Endothelial cell of umbilical vein (primary cell): ENCODE results near the gene CHID1. TPM values are rescaled to one million over a fixed set of nuclear protein-coding genes. Genes with fewer than 3 reads are reported as not detected.

Source experiments
- BruUV-seq: library from RNA; stranded (reverse); fragments of 400-500 nt; replicated peaks from 2 replicates; lab custom pipeline; 2021; lab: Mats Ljungman, UMichigan
- CTCF ChIA-PET: fragments of 300-600, 350-600 bp; sonication (Branson Sonifier 250); formaldehyde crosslinking; loops from one replicate; lab custom pipeline; 2021; ENCODE audit warnings: antibody characterized with exemption, inconsistent platforms; lab: Charles Lee
- POLR2A ChIA-PET: fragments of 300-600, 350-600 bp; sonication (Branson Sonifier 250); formaldehyde crosslinking; loops from one replicate; lab custom pipeline; 2021; ENCODE audit warnings: antibody characterized with exemption, inconsistent platforms; lab: Charles Lee
- DNase-seq: peaks from one replicate; pipeline ENCODE4 v3.0.0-alpha.2; 2011; ENCODE audit warnings: low read depth, low spot score
- FAIRE-seq: peaks from 2 replicates; lab custom pipeline; 2011; peaks lifted over from hg19 to GRCh38; lab: Jason Lieb, UNC
- H2AFZ ChIP-seq: 2 replicates; pipeline ENCODE4 v1.6.0; 2012; ENCODE audit warnings: low read depth, low read length, control low read depth, inconsistent platforms
- H3K27ac ChIP-seq: 2 replicates; pipeline ENCODE4 v1.5.1; 2011; ENCODE audit warnings: low read depth, mild to moderate bottlenecking, control low read depth, low read length, moderate library complexity; ENCODE audit not compliant: insufficient read depth
- H3K27me3 ChIP-seq, 2 experiments: 2 replicates each; pipeline versions ENCODE4 v1.6.0 to v1.6.1; 2011; ENCODE audit warnings: low read length in 2 of 2, mixed read lengths in 1 of 2; ENCODE audit not compliant: control insufficient read depth in 2 of 2, insufficient read depth in 2 of 2
- H3K36me3 ChIP-seq, 2 experiments: 2 replicates in 1 of 2; 3 replicates in 1 of 2; pipeline ENCODE4 v1.5.1; 2011; ENCODE audit warnings: low read length in 2 of 2, mild to moderate bottlenecking in 1 of 2, moderate library complexity in 1 of 2; ENCODE audit not compliant: control insufficient read depth in 2 of 2, insufficient read depth in 2 of 2; ENCODE audit errors: extremely low read depth in 1 of 2
- H3K4me1 ChIP-seq: 3 replicates; pipeline ENCODE4 v1.5.1; 2011; ENCODE audit warnings: mild to moderate bottlenecking, low read length; ENCODE audit not compliant: control insufficient read depth, insufficient read depth; ENCODE audit errors: extremely low read depth
- H3K4me2 ChIP-seq: 2 replicates; pipeline ENCODE4 v1.6.1; 2011; ENCODE audit warnings: low read length, control low read depth, mixed read lengths; ENCODE audit not compliant: insufficient read depth
- H3K4me3 ChIP-seq, 3 experiments: fragments of 200-600 bp in 1 of 3; sonication (generic), shearing (Covaris generic) in 1 of 3; replicated peaks in 1 of 3; 2 replicates each; pipeline ENCODE4 v1.5.1; 2011 to 2016; ENCODE audit warnings: control low read depth in 3 of 3, low read length in 3 of 3, mild to moderate bottlenecking in 2 of 3, inconsistent platforms in 1 of 3, low read depth in 1 of 3, moderate library complexity in 1 of 3; ENCODE audit not compliant: insufficient read depth in 1 of 3
- H3K79me2 ChIP-seq: 2 replicates; pipeline ENCODE4 v1.6.0; 2012; ENCODE audit warnings: low read length, inconsistent platforms; ENCODE audit not compliant: control insufficient read depth, insufficient read depth
- H3K9ac ChIP-seq: replicated peaks from 2 replicates; pipeline ENCODE3; 2011; ENCODE audit warnings: low read length, control low read depth; ENCODE audit not compliant: insufficient read depth; ENCODE audit errors: extremely low read depth
- H3K9me1 ChIP-seq: replicated peaks from 3 replicates; pipeline ENCODE4 v1.6.0; 2011; ENCODE audit warnings: mild to moderate bottlenecking, low read length; ENCODE audit not compliant: control insufficient read depth, insufficient read depth; ENCODE audit errors: extremely low read depth
- H3K9me3 ChIP-seq: replicated peaks from 2 replicates; pipeline ENCODE4 v1.5.1; 2012; ENCODE audit warnings: low read length, inconsistent platforms; ENCODE audit not compliant: control insufficient read depth, insufficient read depth
- H4K20me1 ChIP-seq: replicated peaks from 2 replicates; pipeline ENCODE3; 2011; ENCODE audit warnings: mild to moderate bottlenecking, low read length; ENCODE audit not compliant: control insufficient read depth, insufficient read depth; ENCODE audit errors: extremely low read depth
- EZH2 ChIP-seq: IDR thresholded peaks from 2 replicates; pipeline ENCODE4 v1.6.1; 2012; ENCODE audit warnings: borderline replicate concordance, low read depth, mild to moderate bottlenecking, moderate library complexity, low read length, inconsistent platforms; ENCODE audit not compliant: severe bottlenecking
- FOS ChIP-seq: IDR thresholded peaks from 2 replicates; pipeline ENCODE4 v1.6.1; 2011; ENCODE audit warnings: mild to moderate bottlenecking, low read length, moderate library complexity, borderline replicate concordance; ENCODE audit not compliant: insufficient read depth
- GATA2 ChIP-seq: IDR thresholded peaks from 2 replicates; pipeline ENCODE4 v1.7.0; 2011; ENCODE audit warnings: low read depth, mild to moderate bottlenecking, moderate library complexity, mixed read lengths, low read length; ENCODE audit not compliant: insufficient read length, insufficient read depth
- JUN ChIP-seq: IDR thresholded peaks from 2 replicates; pipeline ENCODE4 v1.6.1; 2011; ENCODE audit warnings: borderline replicate concordance, low read depth; ENCODE audit not compliant: insufficient read length, insufficient read depth
- MYC ChIP-seq: IDR thresholded peaks from one replicate; pipeline ENCODE4 v1.6.1; 2011; ENCODE audit warnings: mild to moderate bottlenecking, low read depth, low read length
- POLR2A ChIP-seq: IDR thresholded peaks from 2 replicates; pipeline ENCODE4 v1.6.1; 2012; ENCODE audit warnings: low read depth, mild to moderate bottlenecking, control low read depth, low read length
- POLR2AphosphoS5 ChIP-seq: IDR thresholded peaks from 2 replicates; pipeline ENCODE4 v1.6.1; 2012; ENCODE audit warnings: low read depth, mild to moderate bottlenecking, control low read depth, low read length, moderate library complexity; ENCODE audit not compliant: insufficient read depth
- dilution Hi-C: fragments of 300-500 bp; cut with MboI; formaldehyde crosslinking; loops from one replicate; pipeline ENCODE4 v1.15.0; 2019; ENCODE audit warnings: low sequenced_read_pairs; ENCODE audit not compliant: extremely low pct_ligation_motif_present
- intact Hi-C: fragments of 100-400 bp; cut with micrococcal nuclease; formaldehyde crosslinking; loops from one replicate; pipeline ENCODE4 v1.10.0; 2022
- polyA plus RNA-seq, 4 experiments: library from polyadenylated mRNA; depleted of rRNA in 3 of 4; stranded (reverse) in 3 of 4; unstranded in 1 of 4; fragments of >200 nt; gene quantifications; 2 replicates each; pipeline versions ENCODE4 v1.2.1 to v1.2.3, GENCODE V29; 2011 to 2012; ENCODE audit warnings: missing spikeins in 1 of 4
- total RNA-seq: library from RNA; stranded (reverse); gene quantifications from 2 replicates; pipeline ENCODE4 v1.2.3, GENCODE V29; 2021
- TF ChIP-seq, protein P1 (sequence below), 2 donors: IDR thresholded peaks; 1 replicate in 1 of 2; 2 replicates in 1 of 2; pipeline ENCODE4 v1.5.1; 2011; ENCODE audit warnings: low read length in 2 of 2, mild to moderate bottlenecking in 2 of 2, moderate library complexity in 2 of 2, control low read depth in 1 of 2, inconsistent platforms in 1 of 2, low read depth in 1 of 2; ENCODE audit not compliant: insufficient read depth in 1 of 2; ENCODE audit errors: extremely low read depth in 1 of 2
- TF ChIP-seq, protein P2 (sequence below): IDR thresholded peaks from 2 replicates; pipeline ENCODE4 v1.6.1; 2011; ENCODE audit not compliant: insufficient read depth, insufficient read length

Gene CHID1
- total and polyA plus RNA-seq, 2 donors (not counting 3 experiments of a cell fraction or from before 2014, with no cell fraction given) = 89.8 to 107 TPM

GRCh38 chr11:913043-913442 is 2.4 kb upstream of the CHID1 start:
- Histone ChIP-seq H3K36me3 (no peaks in the 10 kb centered on the region), H3K4me2 (no peak overlapping the region), H3K9me1 (no peaks in the 10 kb centered on the region), H3K9me3 (no peaks in the 10 kb centered on the region), H4K20me1 (no peaks in the 10 kb centered on the region), H3K27ac (no peak overlapping the region), H3K4me3 (no peak overlapping the region), H2AFZ (no peak overlapping the region), H3K9ac (no peak overlapping the region), H3K79me2 (peaks cover 17% of the 10 kb centered on the region), H3K27me3 (no peaks in the 10 kb centered on the region), H3K4me1 (peaks cover 8% of the 10 kb centered on the region)
- intact Hi-C loops = loop anchor here (5.0 kb wide), 1 partner anchor 139 kb away; no protein-coding TSS in a partner anchor
- DNase-seq = no peak
- no TSS peak for BruUV-seq
- dilution Hi-C loops = no loop called here
- TF ChIP-seq POLR2AphosphoS5 = no peak
- no peak for TF ChIP-seq FOS
- TF ChIP-seq GATA2 = no peak
- no peak for TF ChIP-seq JUN
- TF ChIP-seq, protein P1, sequence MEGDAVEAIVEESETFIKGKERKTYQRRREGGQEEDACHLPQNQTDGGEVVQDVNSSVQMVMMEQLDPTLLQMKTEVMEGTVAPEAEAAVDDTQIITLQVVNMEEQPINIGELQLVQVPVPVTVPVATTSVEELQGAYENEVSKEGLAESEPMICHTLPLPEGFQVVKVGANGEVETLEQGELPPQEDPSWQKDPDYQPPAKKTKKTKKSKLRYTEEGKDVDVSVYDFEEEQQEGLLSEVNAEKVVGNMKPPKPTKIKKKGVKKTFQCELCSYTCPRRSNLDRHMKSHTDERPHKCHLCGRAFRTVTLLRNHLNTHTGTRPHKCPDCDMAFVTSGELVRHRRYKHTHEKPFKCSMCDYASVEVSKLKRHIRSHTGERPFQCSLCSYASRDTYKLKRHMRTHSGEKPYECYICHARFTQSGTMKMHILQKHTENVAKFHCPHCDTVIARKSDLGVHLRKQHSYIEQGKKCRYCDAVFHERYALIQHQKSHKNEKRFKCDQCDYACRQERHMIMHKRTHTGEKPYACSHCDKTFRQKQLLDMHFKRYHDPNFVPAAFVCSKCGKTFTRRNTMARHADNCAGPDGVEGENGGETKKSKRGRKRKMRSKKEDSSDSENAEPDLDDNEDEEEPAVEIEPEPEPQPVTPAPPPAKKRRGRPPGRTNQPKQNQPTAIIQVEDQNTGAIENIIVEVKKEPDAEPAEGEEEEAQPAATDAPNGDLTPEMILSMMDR (IDR thresholded peaks at IDR 0.05; ENCODE audit: extremely low read depth in 1 of 2, insufficient read depth in 1 of 2, low read depth in 1 of 2, low read length in 2 of 2) = no peak
- no peak for TF ChIP-seq POLR2A
- no peak for TF ChIP-seq MYC
- no peak for TF ChIP-seq EZH2
- TF ChIP-seq, protein P2, sequence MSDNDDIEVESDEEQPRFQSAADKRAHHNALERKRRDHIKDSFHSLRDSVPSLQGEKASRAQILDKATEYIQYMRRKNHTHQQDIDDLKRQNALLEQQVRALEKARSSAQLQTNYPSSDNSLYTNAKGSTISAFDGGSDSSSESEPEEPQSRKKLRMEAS = no peak
- POLR2A ChIA-PET = no interaction called here
- CTCF ChIA-PET = no interaction called here
- no peak for FAIRE-seq
